ENCODE data around the gene VAPA. TPM values are rescaled to one million over a fixed set of nuclear protein-coding genes. Genes with fewer than 3 reads are reported as not detected.

Gene VAPA
- total RNA-seq, 2 donors from 2014 or later: 122 to 168 TPM

- H3K4me3 ChIP-seq (ENCODE audit: low read length): no peak overlapping the region
- H3K9me3 ChIP-seq (ENCODE audit: control insufficient read depth, low read length): no peaks in the 10 kb centered on the region
- peaks cover 2% of the 10 kb centered on the region for H3K4me1 Mint-ChIP-seq
- H3K27ac Mint-ChIP-seq: no peak overlapping the region
- H3K27ac ChIP-seq (ENCODE audit: low read depth, low read length): no peak overlapping the region
- no peaks in the 10 kb centered on the region for H3K9me3 Mint-ChIP-seq
- H3K27me3 ChIP-seq (ENCODE audit: control insufficient read depth, insufficient read depth, low read length, poor library complexity, severe bottlenecking): no peaks in the 10 kb centered on the region
- no peak overlapping the region for H3K4me3 Mint-ChIP-seq
- H3K9ac ChIP-seq (ENCODE audit: extremely low read depth, low read length, poor library complexity, severe bottlenecking): no peak overlapping the region
- DNase-seq: no peak
- H3K27me3 Mint-ChIP-seq (ENCODE audit: insufficient read depth): no peaks in the 10 kb centered on the region
- H3K36me3 Mint-ChIP-seq (ENCODE audit: low read depth): peaks cover 58% of the 10 kb centered on the region
- no peak for TF ChIP-seq CTCF (conservative IDR thresholded peaks at IDR 0.05)
- H3K36me3 ChIP-seq (ENCODE audit: control insufficient read depth, insufficient read depth, low read length): peaks cover 82% of the 10 kb centered on the region
- no peaks in the 10 kb centered on the region for H3K4me1 ChIP-seq (ENCODE audit: control insufficient read depth, insufficient read depth, low read length)
Measured at GRCh38 chr18:9941103-9941502, 27.3 kb downstream of the VAPA start.

- Mint-ChIP-seq H3K4me3 (no peak overlapping the region), H3K9me3 (no peaks in the 10 kb centered on the region), H3K27me3 (ENCODE audit: insufficient read depth) (no peaks in the 10 kb centered on the region), H3K27ac (no peak overlapping the region), H3K36me3 (ENCODE audit: low read depth) (peaks cover 59% of the 10 kb centered on the region), H3K4me1 (peaks cover 2% of the 10 kb centered on the region)
- no peaks in the 10 kb centered on the region for H3K4me1 ChIP-seq (ENCODE audit: control insufficient read depth, insufficient read depth, low read length)
- no peak overlapping the region for H3K4me3 ChIP-seq (ENCODE audit: low read length)
- no peak for DNase-seq
- 90 to 93% methylated on average over 1 of the region's 1 CpG for WGBS, 2 experiments (ENCODE audit: insufficient coverage in 1 of 2, insufficient read length in 1 of 2)
- no peak overlapping the region for H3K9ac ChIP-seq (ENCODE audit: extremely low read depth, low read length, poor library complexity, severe bottlenecking)
- H3K36me3 ChIP-seq (ENCODE audit: control insufficient read depth, insufficient read depth, low read length): peaks cover 83% of the 10 kb centered on the region
- no peaks in the 10 kb centered on the region for H3K9me3 ChIP-seq (ENCODE audit: control insufficient read depth, low read length)
- H3K27ac ChIP-seq (ENCODE audit: low read depth, low read length): no peak overlapping the region
- TF ChIP-seq CTCF (conservative IDR thresholded peaks at IDR 0.05): no peak
- no peaks in the 10 kb centered on the region for H3K27me3 ChIP-seq (ENCODE audit: control insufficient read depth, insufficient read depth, low read length, poor library complexity, severe bottlenecking)
Measured at GRCh38 chr18:9941660-9942059, 27.8 kb downstream of the VAPA start.

- Mint-ChIP-seq H3K4me3 (no peak overlapping the region), H3K27me3 (ENCODE audit: insufficient read depth) (no peaks in the 10 kb centered on the region), H3K36me3 (ENCODE audit: low read depth) (peaks cover 48% of the 10 kb centered on the region), H3K27ac (no peak overlapping the region), H3K9me3 (no peaks in the 10 kb centered on the region), H3K4me1 (peaks cover 2% of the 10 kb centered on the region)
- WGBS, 2 experiments (ENCODE audit: insufficient coverage in 1 of 2, insufficient read length in 1 of 2): 98 to 100% methylated on average over 1 to 4 of the region's 4 CpGs
- Histone ChIP-seq H3K4me1 (ENCODE audit: control insufficient read depth, insufficient read depth, low read length) (no peaks in the 10 kb centered on the region), H3K9me3 (ENCODE audit: control insufficient read depth, low read length) (no peaks in the 10 kb centered on the region), H3K27ac (ENCODE audit: low read depth, low read length) (no peak overlapping the region), H3K9ac (ENCODE audit: extremely low read depth, low read length, poor library complexity, severe bottlenecking) (no peak overlapping the region), H3K4me3 (ENCODE audit: low read length) (no peak overlapping the region), H3K36me3 (ENCODE audit: control insufficient read depth, insufficient read depth, low read length) (peaks cover 80% of the 10 kb centered on the region), H3K27me3 (ENCODE audit: control insufficient read depth, insufficient read depth, low read length, poor library complexity, severe bottlenecking) (no peaks in the 10 kb centered on the region)
- no peak for TF ChIP-seq CTCF (conservative IDR thresholded peaks at IDR 0.05)
- no peak for DNase-seq
Measured at GRCh38 chr18:9943311-9943710, 29.5 kb downstream of the VAPA start.

Measured in endodermal cell (in vitro differentiated cells).